ENCODE data around the gene RGS12. TPM values are rescaled to one million over a fixed set of nuclear protein-coding genes. Genes with fewer than 3 reads are reported as not detected.

Gene RGS12
- total and polyA plus RNA-seq, 2 of the 8 experiments (the other 6 are each of a cell fraction or from before 2014, with no cell fraction given) = 6.0 to 16.4 TPM

DNA sequence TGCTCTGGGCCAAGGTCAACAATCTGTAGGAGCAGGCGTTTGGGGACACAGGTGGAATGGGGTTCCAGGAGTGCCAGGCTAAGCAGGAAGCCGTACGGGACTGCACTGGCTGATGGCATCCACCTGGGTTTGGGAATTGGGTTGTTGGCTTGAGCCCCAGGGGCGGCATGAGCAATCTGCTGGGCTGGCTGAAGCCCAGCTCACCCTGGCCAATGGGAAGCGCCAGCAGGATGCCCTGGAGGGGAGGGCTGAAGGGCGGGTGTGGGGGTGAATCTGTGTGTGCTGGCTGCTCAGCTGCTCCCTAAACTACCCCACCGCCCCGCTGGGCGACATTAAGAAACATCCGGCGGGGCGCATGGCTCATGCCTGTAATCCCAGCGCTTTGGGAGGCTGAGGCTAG lies 8.9 kb upstream of the RGS12 start (continued):
- TF ChIP-seq NANOG (IDR thresholded peaks at IDR 0.05; ENCODE audit: insufficient read depth, low read depth, low read length, poor library complexity, severe bottlenecking) = no peak

Data from H1 (cell line).